ENCODE data around the gene TSPEAR. TPM values are rescaled to one million over a fixed set of nuclear protein-coding genes. Genes with fewer than 3 reads are reported as not detected.

TSPEAR gene
- total RNA-seq, 6 experiments from 2014 or later = not detected

GRCh38 chr21:44533891-44534627 is 177.3 kb downstream of the TSPEAR start:
- H3K27me3 ChIP-seq = no peaks in the 10 kb centered on the region
- H3K4me3 ChIP-seq = no peak overlapping the region
- H3K27ac ChIP-seq = no peak overlapping the region
- no peaks in the 10 kb centered on the region for H3K36me3 ChIP-seq
- intact Hi-C loops (cut with DNase I) = no loop called here
- WGBS (ENCODE audit: insufficient coverage, low coverage, low lambda C conversion rate, missing lambda C conversion rate) = 83% methylated on average over 19 of the region's 21 CpGs
- TF ChIP-seq, protein P1, sequence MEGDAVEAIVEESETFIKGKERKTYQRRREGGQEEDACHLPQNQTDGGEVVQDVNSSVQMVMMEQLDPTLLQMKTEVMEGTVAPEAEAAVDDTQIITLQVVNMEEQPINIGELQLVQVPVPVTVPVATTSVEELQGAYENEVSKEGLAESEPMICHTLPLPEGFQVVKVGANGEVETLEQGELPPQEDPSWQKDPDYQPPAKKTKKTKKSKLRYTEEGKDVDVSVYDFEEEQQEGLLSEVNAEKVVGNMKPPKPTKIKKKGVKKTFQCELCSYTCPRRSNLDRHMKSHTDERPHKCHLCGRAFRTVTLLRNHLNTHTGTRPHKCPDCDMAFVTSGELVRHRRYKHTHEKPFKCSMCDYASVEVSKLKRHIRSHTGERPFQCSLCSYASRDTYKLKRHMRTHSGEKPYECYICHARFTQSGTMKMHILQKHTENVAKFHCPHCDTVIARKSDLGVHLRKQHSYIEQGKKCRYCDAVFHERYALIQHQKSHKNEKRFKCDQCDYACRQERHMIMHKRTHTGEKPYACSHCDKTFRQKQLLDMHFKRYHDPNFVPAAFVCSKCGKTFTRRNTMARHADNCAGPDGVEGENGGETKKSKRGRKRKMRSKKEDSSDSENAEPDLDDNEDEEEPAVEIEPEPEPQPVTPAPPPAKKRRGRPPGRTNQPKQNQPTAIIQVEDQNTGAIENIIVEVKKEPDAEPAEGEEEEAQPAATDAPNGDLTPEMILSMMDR (IDR thresholded peaks at IDR 0.05) = no peak
- TF ChIP-seq POLR2A (IDR thresholded peaks at IDR 0.05) = no peak
- peak in 1 of 3 donors; percentile 32 for DNase-seq
- ATAC-seq = no peak
- no peaks in the 10 kb centered on the region for H3K4me1 ChIP-seq
- no peaks in the 10 kb centered on the region for H3K9me3 ChIP-seq

DNA sequence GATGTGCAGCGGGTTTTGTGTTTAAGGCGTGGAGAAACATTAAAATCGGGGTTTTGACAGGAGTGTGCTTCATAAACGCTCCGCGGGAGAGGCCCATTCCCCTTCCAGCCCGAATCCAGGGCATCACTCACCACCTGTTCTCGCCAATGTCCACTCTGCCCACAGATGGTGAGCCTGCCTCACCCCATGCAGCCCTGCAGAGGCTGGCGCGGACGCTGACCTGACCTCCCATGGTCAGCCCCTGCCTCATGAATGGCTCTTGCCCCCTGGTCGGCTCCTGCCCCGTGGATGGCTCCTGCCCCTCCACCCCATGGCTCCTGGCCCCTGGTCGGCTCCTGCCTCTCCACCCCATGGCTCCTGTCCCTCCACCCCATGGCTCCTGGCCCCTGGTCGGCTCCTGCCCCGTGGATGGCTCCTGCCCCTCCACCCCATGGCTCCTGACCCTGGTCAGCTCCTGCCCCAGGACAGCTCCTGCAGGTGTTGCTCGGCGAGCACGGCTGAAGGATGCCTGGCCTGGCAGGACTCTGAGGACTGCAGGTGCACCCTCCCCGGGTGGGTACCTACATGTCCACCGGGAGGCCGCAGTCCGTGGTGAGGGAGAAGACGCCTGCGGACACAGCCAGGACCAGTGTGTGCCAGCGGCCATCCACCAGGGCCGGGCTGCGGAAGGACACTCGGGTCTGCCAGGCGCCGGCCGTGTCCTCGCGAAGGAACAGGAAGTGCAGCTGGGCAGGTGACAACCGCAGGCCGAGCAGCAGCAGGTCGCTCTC is 178.1 kb downstream of the TSPEAR start:
- Histone ChIP-seq H3K4me1 (no peaks in the 10 kb centered on the region), H3K27me3 (no peaks in the 10 kb centered on the region), H3K4me3 (no peak overlapping the region), H3K27ac (no peak overlapping the region), H3K9me3 (no peaks in the 10 kb centered on the region), H3K36me3 (no peaks in the 10 kb centered on the region)
- TF ChIP-seq, protein P1 (IDR thresholded peaks at IDR 0.05) = no peak
- TF ChIP-seq POLR2A (IDR thresholded peaks at IDR 0.05) = no peak
- intact Hi-C loops (cut with DNase I) = no loop called here
- DNase-seq (peak in 2 of 3 donors; percentile 18 to 44), ATAC-seq (no peak)
- WGBS (ENCODE audit: insufficient coverage, low coverage, low lambda C conversion rate, missing lambda C conversion rate) = 89% methylated on average over 14 of the region's 37 CpGs

DNA sequence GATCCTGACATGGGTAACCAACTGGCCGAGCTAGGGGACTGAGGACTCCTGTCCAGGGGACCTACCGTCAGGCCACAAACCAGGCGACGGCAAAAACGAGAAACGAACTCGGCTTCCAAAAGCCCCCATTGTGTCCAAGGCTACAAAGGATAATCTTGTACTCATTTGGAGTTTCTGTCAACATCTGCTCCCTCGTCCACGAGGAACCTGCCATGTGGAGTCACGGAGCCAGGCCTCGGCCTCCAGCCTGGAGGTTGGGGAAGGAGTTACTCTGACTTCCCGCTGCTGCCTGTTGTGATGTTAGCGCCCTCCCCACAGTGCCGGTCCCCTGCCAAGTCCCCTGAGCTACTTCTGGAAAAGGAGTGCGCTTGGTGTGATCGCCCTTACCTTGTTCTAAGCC is 178.7 kb downstream of the TSPEAR start:
- 87% methylated on average over 12 of the region's 16 CpGs for WGBS (ENCODE audit: insufficient coverage, low coverage, low lambda C conversion rate, missing lambda C conversion rate)
- ATAC-seq (no peak), DNase-seq (peak in 1 of 3 donors; percentile 20)
- no peaks in the 10 kb centered on the region for H3K27me3 ChIP-seq
- intact Hi-C loops (cut with DNase I) = no loop called here
- no peaks in the 10 kb centered on the region for H3K4me1 ChIP-seq
- no peak for TF ChIP-seq POLR2A (IDR thresholded peaks at IDR 0.05)
- TF ChIP-seq, protein P1 (IDR thresholded peaks at IDR 0.05) = no peak
- no peak overlapping the region for H3K4me3 ChIP-seq
- H3K36me3 ChIP-seq = no peaks in the 10 kb centered on the region
- no peak overlapping the region for H3K27ac ChIP-seq
- H3K9me3 ChIP-seq = no peaks in the 10 kb centered on the region

- H3K4me3 ChIP-seq = no peak overlapping the region
- no peaks in the 10 kb centered on the region for H3K27me3 ChIP-seq
- H3K9me3 ChIP-seq = no peaks in the 10 kb centered on the region
- no peaks in the 10 kb centered on the region for H3K36me3 ChIP-seq
- no peak overlapping the region for H3K27ac ChIP-seq
- peak in 2 of 3 donors; percentile 17 to 42 for DNase-seq
- ATAC-seq = no peak
- no peak for TF ChIP-seq POLR2A (IDR thresholded peaks at IDR 0.05)
- TF ChIP-seq, protein P1 (IDR thresholded peaks at IDR 0.05) = no peak
- no peaks in the 10 kb centered on the region for H3K4me1 ChIP-seq
- intact Hi-C loops (cut with DNase I) = no loop called here
- WGBS (ENCODE audit: insufficient coverage, low coverage, low lambda C conversion rate, missing lambda C conversion rate) = 56% methylated on average over 9 of the region's 30 CpGs
Observed at GRCh38 chr21:44531606-44532564, 179.5 kb downstream of the TSPEAR start.

Measured in right lobe of liver (tissue), 6 donors.